ENCODE measurements around the gene TRABD2B. TPM values are rescaled to one million over a fixed set of nuclear protein-coding genes. Genes with fewer than 3 reads are reported as not detected.

The TRABD2B gene
- total RNA-seq, 2 donors from 2014 or later = 1.1 to 2.1 TPM

- Histone ChIP-seq H3K4me3 (no peak overlapping the region), H3K36me3 (no peaks in the 10 kb centered on the region), H3K9me3 (no peaks in the 10 kb centered on the region), H3K4me1 (replicated peaks) (no peaks in the 10 kb centered on the region), H3K27ac (no peak overlapping the region), H3K27me3 (replicated peaks; ENCODE audit: insufficient read depth) (no peaks in the 10 kb centered on the region)
- intact Hi-C loops (cut with DNase I) = no loop called here
- WGBS = 76% methylated on average over 5 of the region's 5 CpGs
- no peak for DNase-seq (ENCODE audit: low spot score)
- TF ChIP-seq POLR2A (IDR thresholded peaks at IDR 0.05) = no peak
- TF ChIP-seq CTCF (IDR thresholded peaks at IDR 0.05) = no peak
- TF ChIP-seq POLR2AphosphoS5 (IDR thresholded peaks at IDR 0.05) = no peak
Measured at GRCh38 chr1:47794081-47794480, 203.1 kb downstream of the TRABD2B start.

- intact Hi-C loops (cut with DNase I) = no loop called here
- DNase-seq (ENCODE audit: low spot score) = no peak
- TF ChIP-seq CTCF (IDR thresholded peaks at IDR 0.05) (no peak), POLR2AphosphoS5 (IDR thresholded peaks at IDR 0.05) (no peak), POLR2A (IDR thresholded peaks at IDR 0.05) (no peak)
- H3K9me3 ChIP-seq = no peaks in the 10 kb centered on the region
- H3K27me3 ChIP-seq (replicated peaks; ENCODE audit: insufficient read depth) = no peaks in the 10 kb centered on the region
- H3K36me3 ChIP-seq = no peaks in the 10 kb centered on the region
- H3K27ac ChIP-seq = no peak overlapping the region
- no peak overlapping the region for H3K4me3 ChIP-seq
- H3K4me1 ChIP-seq (replicated peaks) = no peaks in the 10 kb centered on the region
Measured at GRCh38 chr1:47793563-47793962, 203.6 kb downstream of the TRABD2B start.

- no peak for DNase-seq (ENCODE audit: low spot score)
- H3K4me3 ChIP-seq = no peak overlapping the region
- no peaks in the 10 kb centered on the region for H3K4me1 ChIP-seq (replicated peaks)
- WGBS = 97% methylated on average over 3 of the region's 3 CpGs
- H3K36me3 ChIP-seq = no peaks in the 10 kb centered on the region
- H3K27me3 ChIP-seq (replicated peaks; ENCODE audit: insufficient read depth) = no peaks in the 10 kb centered on the region
- no peak overlapping the region for H3K27ac ChIP-seq
- intact Hi-C loops (cut with DNase I) = no loop called here
- TF ChIP-seq CTCF (IDR thresholded peaks at IDR 0.05) (no peak), POLR2A (IDR thresholded peaks at IDR 0.05) (no peak)
- H3K9me3 ChIP-seq = no peaks in the 10 kb centered on the region
Measured at GRCh38 chr1:47792779-47793178, 204.4 kb downstream of the TRABD2B start.

- DNase-seq (ENCODE audit: low spot score) = no peak
- Histone ChIP-seq H3K36me3 (no peaks in the 10 kb centered on the region), H3K4me3 (no peak overlapping the region), H3K4me1 (replicated peaks) (no peaks in the 10 kb centered on the region), H3K9me3 (no peaks in the 10 kb centered on the region), H3K27me3 (replicated peaks; ENCODE audit: insufficient read depth) (no peaks in the 10 kb centered on the region), H3K27ac (no peak overlapping the region)
- intact Hi-C loops (cut with DNase I) = no loop called here
- WGBS = 78% methylated on average over 6 of the region's 7 CpGs
- TF ChIP-seq POLR2AphosphoS5 (IDR thresholded peaks at IDR 0.05) (no peak), POLR2A (IDR thresholded peaks at IDR 0.05) (no peak), CTCF (IDR thresholded peaks at IDR 0.05) (no peak)
Measured at GRCh38 chr1:47791879-47792608, 205.1 kb downstream of the TRABD2B start.

GRCh38 chr1:47788761-47789160 lies 208.4 kb downstream of the TRABD2B start:
- intact Hi-C loops (cut with DNase I) = no loop called here
- H3K4me1 ChIP-seq (replicated peaks) = no peaks in the 10 kb centered on the region

More at GRCh38 chr1:47788761-47789160, 208.4 kb downstream of the TRABD2B start:
- Histone ChIP-seq H3K27ac (no peak overlapping the region), H3K36me3 (no peaks in the 10 kb centered on the region), H3K9me3 (no peaks in the 10 kb centered on the region), H3K4me3 (no peak overlapping the region), H3K27me3 (replicated peaks; ENCODE audit: insufficient read depth) (no peaks in the 10 kb centered on the region)
- TF ChIP-seq CTCF (IDR thresholded peaks at IDR 0.05) (no peak), POLR2AphosphoS5 (IDR thresholded peaks at IDR 0.05) (no peak), POLR2A (IDR thresholded peaks at IDR 0.05) (no peak)
- DNase-seq (ENCODE audit: low spot score) = no peak
- 86% methylated on average over 4 of the region's 4 CpGs for WGBS

Data from prostate gland (tissue), 2 donors.